Measurements from ENCODE around the gene TXNDC8. TPM values are rescaled to one million over a fixed set of nuclear protein-coding genes. Genes with fewer than 3 reads are reported as not detected.

The TXNDC8 gene
- total RNA-seq, 4 donors from 2014 or later, result not detected

DNA sequence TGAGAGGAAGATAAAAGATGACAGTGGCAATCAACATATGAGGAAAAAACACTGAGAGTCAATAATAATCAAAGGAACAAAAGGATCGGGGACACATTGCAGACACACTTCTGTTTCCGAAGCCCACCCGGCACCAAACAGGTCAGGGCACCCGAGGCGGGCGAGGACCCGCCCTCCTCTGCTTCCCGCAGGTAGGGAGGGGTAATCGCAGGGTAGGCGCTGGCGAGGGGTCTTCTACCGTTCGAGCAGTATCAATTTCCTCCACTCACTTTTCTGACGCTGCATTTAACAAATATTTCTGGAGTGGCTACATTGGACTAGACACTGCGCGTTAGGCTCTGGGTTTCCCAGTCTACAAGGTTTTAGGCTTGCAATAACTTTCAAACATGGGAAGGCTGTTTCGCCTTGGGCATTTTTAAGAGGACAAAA, 82.6 kb downstream of the TXNDC8 start:
- TF ChIP-seq, protein P1, sequence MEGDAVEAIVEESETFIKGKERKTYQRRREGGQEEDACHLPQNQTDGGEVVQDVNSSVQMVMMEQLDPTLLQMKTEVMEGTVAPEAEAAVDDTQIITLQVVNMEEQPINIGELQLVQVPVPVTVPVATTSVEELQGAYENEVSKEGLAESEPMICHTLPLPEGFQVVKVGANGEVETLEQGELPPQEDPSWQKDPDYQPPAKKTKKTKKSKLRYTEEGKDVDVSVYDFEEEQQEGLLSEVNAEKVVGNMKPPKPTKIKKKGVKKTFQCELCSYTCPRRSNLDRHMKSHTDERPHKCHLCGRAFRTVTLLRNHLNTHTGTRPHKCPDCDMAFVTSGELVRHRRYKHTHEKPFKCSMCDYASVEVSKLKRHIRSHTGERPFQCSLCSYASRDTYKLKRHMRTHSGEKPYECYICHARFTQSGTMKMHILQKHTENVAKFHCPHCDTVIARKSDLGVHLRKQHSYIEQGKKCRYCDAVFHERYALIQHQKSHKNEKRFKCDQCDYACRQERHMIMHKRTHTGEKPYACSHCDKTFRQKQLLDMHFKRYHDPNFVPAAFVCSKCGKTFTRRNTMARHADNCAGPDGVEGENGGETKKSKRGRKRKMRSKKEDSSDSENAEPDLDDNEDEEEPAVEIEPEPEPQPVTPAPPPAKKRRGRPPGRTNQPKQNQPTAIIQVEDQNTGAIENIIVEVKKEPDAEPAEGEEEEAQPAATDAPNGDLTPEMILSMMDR (IDR thresholded peaks at IDR 0.05), result no peak
- TF ChIP-seq POLR2A (IDR thresholded peaks at IDR 0.05), result no peak
- H3K4me1 ChIP-seq, result peaks cover 0 to 30% (median 8%) of the 10 kb centered on the region in 4 donors
- H3K4me3 ChIP-seq, result peak overlapping the region; percentile 68 to 98 (median 80)
- H3K9me3 ChIP-seq, result no peaks in the 10 kb centered on the region
- DNase-seq, result peak in 1 of 3 donors; percentile 53
- no peaks in the 10 kb centered on the region for H3K27me3 ChIP-seq
- peaks cover 0 to 8% (median 0%) of the 10 kb centered on the region in 3 donors for H3K36me3 ChIP-seq
- H3K27ac ChIP-seq, result peak overlapping the region; percentile 86 to 98 (median 92)

DNA sequence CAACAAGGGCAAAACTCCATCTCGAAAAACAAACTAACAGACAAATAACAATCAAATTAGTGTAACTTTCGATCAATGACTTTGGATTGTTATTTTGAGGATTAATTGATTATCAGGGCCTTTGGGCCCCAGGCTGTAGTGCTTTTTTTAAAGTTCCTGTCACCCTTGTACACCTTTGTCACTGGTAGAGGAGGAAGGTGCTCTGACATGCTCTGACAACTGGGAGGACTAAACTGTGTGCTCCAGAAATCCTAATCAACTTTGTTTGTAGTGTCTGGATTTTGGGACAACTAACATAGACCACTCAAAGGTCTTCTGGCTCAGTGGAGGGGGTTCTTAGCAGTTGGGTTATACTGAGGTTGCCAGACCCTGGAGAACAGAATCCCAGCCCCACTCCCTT, 83.2 kb downstream of the TXNDC8 start:
- no peak for TF ChIP-seq POLR2A (IDR thresholded peaks at IDR 0.05)
- TF ChIP-seq, protein P1 (IDR thresholded peaks at IDR 0.05), result no peak
- Histone ChIP-seq H3K4me3 (peak overlapping the region in 2 of 4 donors; percentile 79 to 98), H3K9me3 (no peaks in the 10 kb centered on the region), H3K36me3 (peaks cover 0 to 12% (median 0%) of the 10 kb centered on the region in 3 donors), H3K4me1 (peaks cover 0 to 30% (median 8%) of the 10 kb centered on the region in 4 donors), H3K27ac (peak overlapping the region; percentile 86 to 98 (median 92)), H3K27me3 (no peaks in the 10 kb centered on the region)
- DNase-seq, result no peak

Small RNA genes lying within 50 kb of the gene (small RNA-seq; reads per million reads assigned to genes)
- gene RNU6-1039P, result 0 reads per million in 2 donors

Other genes starting within 250 kb of the TXNDC8 start
- 10 to 100 TPM in 2 of 4 donors, 1 to 10 TPM in 2; 9.2 to 12.8 (median 10.9) TPM for gene C9orf152, start 129.7 kb downstream of the TXNDC8 start, total RNA-seq
- gene TXN, start 81.4 kb downstream of the TXNDC8 start, total RNA-seq, result 100 to 1,000 TPM; 136 to 226 (median 178) TPM
- gene SVEP1, start 241.9 kb upstream of the TXNDC8 start, total RNA-seq, result 10 to 100 TPM in 2 of 4 donors, 1 to 10 TPM in 2; 6.1 to 40.1 (median 17.3) TPM